ENCODE results near the gene TRIB2.

DNA sequence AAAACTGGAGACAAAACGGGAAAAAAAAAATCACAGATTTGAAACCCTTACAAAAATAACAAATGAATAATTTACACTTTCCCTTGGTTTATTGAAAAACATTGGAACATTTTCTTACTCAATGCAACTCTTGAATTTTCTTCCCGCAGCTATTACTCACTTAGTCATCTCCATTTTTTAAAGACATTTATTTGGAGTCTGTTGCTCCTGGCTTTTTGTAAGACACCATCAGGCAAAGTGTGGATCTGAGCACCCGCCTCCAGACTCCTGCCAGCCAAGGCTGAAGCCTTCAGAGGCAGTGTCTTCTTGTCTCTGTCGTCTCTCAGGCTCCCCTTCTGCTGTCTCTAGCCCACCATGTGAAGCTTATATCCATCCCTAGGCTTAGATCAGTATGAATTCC, 46.2 kb downstream of the TRIB2 start:
- TF ChIP-seq POLR2A (IDR thresholded peaks at IDR 0.05; ENCODE audit: low read length) (no peak), GATA1 (IDR thresholded peaks at IDR 0.05; ENCODE audit: low read depth, low read length) (no peak)

All from erythroblast (primary cell).